ENCODE measurements around the gene SPRED2. TPM values are rescaled to one million over a fixed set of nuclear protein-coding genes. Genes with fewer than 3 reads are reported as not detected.
A peak's percentile ranks its signal among the peaks of the same experiment; 100 is the strongest.

SPRED2 gene
- total and polyA plus RNA-seq, 8 donors = 6.4 to 23.3 (median 11.5) TPM

DNA sequence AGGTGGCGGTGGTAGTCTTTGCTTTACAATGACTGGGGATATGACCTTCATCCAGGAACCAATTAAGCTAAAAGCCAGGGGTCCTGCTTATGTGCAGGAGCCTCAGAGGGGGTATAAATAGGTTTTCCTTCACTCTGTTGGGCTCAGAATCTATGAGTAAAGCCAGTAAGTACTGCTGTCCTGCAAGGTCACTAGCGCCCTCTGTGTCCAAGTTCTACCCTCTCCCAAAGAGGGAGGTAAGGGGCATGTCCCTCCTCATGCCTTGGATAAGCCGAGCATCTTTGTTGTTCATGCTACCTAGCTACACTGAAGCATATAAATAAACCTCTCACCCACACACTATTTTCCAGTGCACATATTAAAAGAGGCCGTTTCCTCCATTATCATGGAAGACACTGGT is 79.4 kb downstream of the SPRED2 start:
- no peak for DNase-seq
- no peak for TF ChIP-seq POLR2A (IDR thresholded peaks at IDR 0.05)
- no peak for TF ChIP-seq POLR2AphosphoS5 (IDR thresholded peaks at IDR 0.05)
- no peak for TF ChIP-seq EP300 (IDR thresholded peaks at IDR 0.05)
- TF ChIP-seq, protein P1, sequence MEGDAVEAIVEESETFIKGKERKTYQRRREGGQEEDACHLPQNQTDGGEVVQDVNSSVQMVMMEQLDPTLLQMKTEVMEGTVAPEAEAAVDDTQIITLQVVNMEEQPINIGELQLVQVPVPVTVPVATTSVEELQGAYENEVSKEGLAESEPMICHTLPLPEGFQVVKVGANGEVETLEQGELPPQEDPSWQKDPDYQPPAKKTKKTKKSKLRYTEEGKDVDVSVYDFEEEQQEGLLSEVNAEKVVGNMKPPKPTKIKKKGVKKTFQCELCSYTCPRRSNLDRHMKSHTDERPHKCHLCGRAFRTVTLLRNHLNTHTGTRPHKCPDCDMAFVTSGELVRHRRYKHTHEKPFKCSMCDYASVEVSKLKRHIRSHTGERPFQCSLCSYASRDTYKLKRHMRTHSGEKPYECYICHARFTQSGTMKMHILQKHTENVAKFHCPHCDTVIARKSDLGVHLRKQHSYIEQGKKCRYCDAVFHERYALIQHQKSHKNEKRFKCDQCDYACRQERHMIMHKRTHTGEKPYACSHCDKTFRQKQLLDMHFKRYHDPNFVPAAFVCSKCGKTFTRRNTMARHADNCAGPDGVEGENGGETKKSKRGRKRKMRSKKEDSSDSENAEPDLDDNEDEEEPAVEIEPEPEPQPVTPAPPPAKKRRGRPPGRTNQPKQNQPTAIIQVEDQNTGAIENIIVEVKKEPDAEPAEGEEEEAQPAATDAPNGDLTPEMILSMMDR (IDR thresholded peaks at IDR 0.05) = no peak
- 89 to 96% (median 90%) methylated on average over 4 of the region's 4 CpGs for WGBS, 5 donors
- Histone ChIP-seq H3K27me3 (no peaks in the 10 kb centered on the region), H3K4me3 (no peak overlapping the region), H3K27ac (no peak overlapping the region), H3K4me1 (peaks cover 19 to 56% (median 33%) of the 10 kb centered on the region in 4 donors), H3K9me3 (no peaks in the 10 kb centered on the region), H3K36me3 (no peaks in the 10 kb centered on the region)
- intact Hi-C loops (cut with DNase I; ENCODE audit: low total_unique reads) = no loop called here

DNA sequence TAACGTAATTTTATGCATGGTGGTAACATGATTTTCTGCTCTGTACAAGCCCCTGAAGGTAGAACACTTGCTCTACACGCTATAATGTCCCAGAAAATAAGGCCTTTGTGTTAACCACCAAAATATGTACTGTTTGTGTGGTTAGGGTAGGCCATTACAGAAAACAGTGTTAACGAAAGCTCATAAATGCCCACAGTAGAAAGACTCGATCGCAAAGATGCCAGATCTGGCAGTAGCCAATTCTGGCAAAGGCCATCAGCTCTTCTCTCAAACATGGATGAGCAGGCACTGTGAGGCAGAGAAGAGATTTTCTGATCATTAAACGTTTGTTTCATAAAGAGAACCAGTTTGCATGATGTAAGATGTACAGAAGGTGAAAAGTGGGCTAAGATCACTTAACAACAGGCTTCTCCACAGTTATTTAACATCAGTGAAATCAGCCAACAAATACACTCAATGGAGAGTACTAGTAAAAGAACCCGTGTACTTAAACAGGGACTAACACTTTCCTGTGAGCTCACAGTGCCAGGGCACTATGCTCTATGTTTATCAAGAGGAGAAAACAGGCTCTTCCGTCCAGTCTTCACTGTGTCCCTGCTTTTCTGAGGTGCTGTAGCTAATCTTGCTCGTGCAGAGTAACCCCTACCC is 80.3 kb downstream of the SPRED2 start:
- H3K27ac ChIP-seq = no peak overlapping the region
- no peak for DNase-seq
- TF ChIP-seq EP300 (IDR thresholded peaks at IDR 0.05) (no peak), POLR2AphosphoS5 (IDR thresholded peaks at IDR 0.05) (no peak), POLR2A (IDR thresholded peaks at IDR 0.05) (no peak)
- TF ChIP-seq, protein P1 (IDR thresholded peaks at IDR 0.05) = no peak
- H3K4me3 ChIP-seq = no peak overlapping the region
- 77 to 86% (median 84%) methylated on average over 9 of the region's 9 CpGs for WGBS, 5 donors
- H3K36me3 ChIP-seq = no peaks in the 10 kb centered on the region
- no peaks in the 10 kb centered on the region for H3K9me3 ChIP-seq
- intact Hi-C loops (cut with DNase I; ENCODE audit: low total_unique reads) = no loop called here
- H3K27me3 ChIP-seq = no peaks in the 10 kb centered on the region
- peaks cover 19 to 46% (median 29%) of the 10 kb centered on the region in 4 donors for H3K4me1 ChIP-seq

DNA sequence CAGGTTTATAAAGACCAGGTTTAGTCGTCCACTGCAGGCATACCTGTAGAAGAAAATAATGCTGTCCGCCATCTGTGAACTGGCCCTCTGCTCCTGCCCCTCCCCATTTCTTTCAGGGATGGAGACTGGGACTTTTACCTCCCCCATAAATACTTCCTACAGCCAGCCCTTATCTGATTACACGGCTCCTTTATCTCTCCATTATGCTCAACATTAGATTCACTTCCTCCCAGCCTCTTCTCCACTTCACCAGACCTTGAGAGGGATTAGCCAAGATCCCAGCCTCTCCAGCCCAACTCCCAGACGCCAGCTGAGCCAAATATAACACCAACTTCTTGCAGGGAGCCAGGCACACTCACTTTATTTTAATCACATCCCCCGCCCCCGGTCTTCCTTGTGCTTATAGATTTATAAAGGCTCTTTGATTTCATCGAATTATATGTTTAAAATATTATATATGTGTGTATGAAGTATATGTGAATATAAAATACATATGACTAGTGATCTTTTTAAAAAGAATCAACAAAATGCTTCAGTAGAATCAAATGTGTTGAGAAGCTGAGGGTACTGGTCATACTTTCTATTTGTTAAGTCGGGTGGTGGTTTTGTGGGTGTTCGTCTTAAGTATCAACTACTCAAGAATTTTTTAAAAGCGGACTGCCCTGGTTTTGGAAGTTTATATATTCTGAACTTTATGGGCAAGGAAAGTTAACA is 81.0 kb downstream of the SPRED2 start:
- H3K4me3 ChIP-seq = no peak overlapping the region
- H3K36me3 ChIP-seq = no peaks in the 10 kb centered on the region
- H3K27me3 ChIP-seq = no peaks in the 10 kb centered on the region
- DNase-seq = no peak
- 65 to 72% (median 67%) methylated on average over 10 of the region's 10 CpGs for WGBS, 5 donors
- intact Hi-C loops (cut with DNase I; ENCODE audit: low total_unique reads) = no loop called here
- TF ChIP-seq POLR2AphosphoS5 (IDR thresholded peaks at IDR 0.05) = no peak
- TF ChIP-seq EP300 (IDR thresholded peaks at IDR 0.05) = no peak
- TF ChIP-seq, protein P1 (IDR thresholded peaks at IDR 0.05) = no peak
- no peak for TF ChIP-seq POLR2A (IDR thresholded peaks at IDR 0.05)
- no peaks in the 10 kb centered on the region for H3K9me3 ChIP-seq
- peaks cover 19 to 44% (median 26%) of the 10 kb centered on the region in 4 donors for H3K4me1 ChIP-seq
- H3K27ac ChIP-seq = peak overlapping the region in 3 of 5 donors; percentile 11 to 47 (median 32)

DNA sequence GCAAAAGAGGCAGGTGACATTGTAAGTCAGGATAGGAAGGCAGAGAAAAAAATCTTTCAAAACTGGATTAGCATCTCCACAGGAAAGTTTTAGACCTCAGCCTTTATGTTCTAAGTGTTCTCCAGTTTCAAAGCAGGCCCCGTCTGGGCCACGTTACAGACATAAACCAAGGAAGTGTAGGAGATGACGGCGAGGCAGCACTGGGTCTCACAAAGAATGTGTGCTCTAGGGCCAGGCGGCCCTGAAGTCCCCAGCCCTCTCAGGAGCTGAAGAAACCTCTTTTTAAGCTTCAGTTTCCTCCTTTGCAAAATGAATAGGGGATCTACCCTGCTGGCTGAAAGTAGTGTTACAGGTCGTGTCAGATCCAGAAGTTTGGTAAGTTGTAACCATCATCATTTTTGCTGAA is 81.7 kb downstream of the SPRED2 start:
- TF ChIP-seq POLR2A (IDR thresholded peaks at IDR 0.05) (no peak), POLR2AphosphoS5 (IDR thresholded peaks at IDR 0.05) (no peak), EP300 (IDR thresholded peaks at IDR 0.05) (no peak)
- TF ChIP-seq, protein P1 (IDR thresholded peaks at IDR 0.05) = peak in 1 of 7 experiments; percentile 14
- Histone ChIP-seq H3K27me3 (no peaks in the 10 kb centered on the region), H3K4me3 (no peak overlapping the region), H3K9me3 (no peaks in the 10 kb centered on the region), H3K27ac (peak overlapping the region in 4 of 5 donors; percentile 8 to 47 (median 22)), H3K4me1 (peaks cover 19 to 44% (median 26%) of the 10 kb centered on the region in 4 donors), H3K36me3 (no peaks in the 10 kb centered on the region)
- 42 to 66% (median 51%) methylated on average over 6 of the region's 6 CpGs for WGBS, 5 donors
- intact Hi-C loops (cut with DNase I; ENCODE audit: low total_unique reads) = no loop called here
- peak in 1 of 2 donors; percentile 41 for DNase-seq

Data from stomach (tissue), 9 donors.